HG02840 (cell line): ENCODE results near the gene GHDC.
"Not testable (repeated sequence)": the region's sequence is repeated elsewhere in the genome, so short reads cannot be mapped to it uniquely, and the experiment has no call there.

Experiments used
- ATAC-seq: cut with Tn5 transposase; IDR thresholded peaks from one replicate; pipeline ENCODE4 v1.9.1; 2021; ENCODE audit warnings: mild to moderate bottlenecking, moderate library complexity, moderate number of reproducible peaks; ENCODE audit not compliant: unreplicated experiment, low FRiP score

Gene GHDC

GRCh38 chr17:42159796-42160530 lies 34.3 kb downstream of the GHDC start:
- no peak for ATAC-seq

- ATAC-seq: no peak
Measured at GRCh38 chr17:42155614-42156045, 38.7 kb downstream of the GHDC start.

- ATAC-seq: no peak
Measured at GRCh38 chr17:42153919-42154742, 40.2 kb downstream of the GHDC start.

- no peak for ATAC-seq
Measured at GRCh38 chr17:42146911-42147607, 47.2 kb downstream of the GHDC start.

- ATAC-seq: not testable (repeated sequence)
Measured at GRCh38 chr17:42143138-42143537, 51.2 kb downstream of the GHDC start.

GRCh38 chr17:42142371-42142896 lies 51.9 kb downstream of the GHDC start:
- ATAC-seq: no peak

GRCh38 chr17:42141382-42141781 lies 52.9 kb downstream of the GHDC start:
- no peak for ATAC-seq

- not testable (repeated sequence) for ATAC-seq
Measured at GRCh38 chr17:42140690-42141089, 53.6 kb downstream of the GHDC start.
